Measurements from ENCODE around the gene TTC27. TPM values are rescaled to one million over a fixed set of nuclear protein-coding genes. Genes with fewer than 3 reads are reported as not detected.
"Not testable (repeated sequence)": the region's sequence is repeated elsewhere in the genome, so short reads cannot be mapped to it uniquely, and the experiment has no call there.

Gene TTC27
- total and polyA plus RNA-seq, 5 experiments from 2014 or later, result 19.5 to 29.1 (median 24.8) TPM

DNA sequence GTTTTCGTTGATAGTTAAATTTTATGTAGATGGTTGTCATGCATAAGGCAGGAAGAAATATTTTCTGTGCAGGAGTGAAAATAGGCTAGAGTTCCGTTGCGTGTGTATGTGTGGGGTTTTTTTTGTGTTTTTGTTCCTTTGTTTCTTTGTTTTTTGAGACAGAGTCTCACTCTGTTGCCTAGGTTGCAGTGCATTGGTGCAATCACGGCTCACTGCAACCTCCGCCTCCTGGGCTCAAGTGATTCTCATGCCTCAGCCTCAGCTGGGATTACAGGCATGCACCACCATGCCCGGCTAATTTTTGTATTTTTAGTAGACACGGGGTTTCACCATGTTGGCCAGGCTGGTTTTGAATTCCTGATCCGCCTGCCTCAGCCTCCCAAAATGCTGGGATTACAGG lies 103.1 kb downstream of the TTC27 start:
- H3K9me3 Mint-ChIP-seq, H3K27ac Mint-ChIP-seq, DNase-seq, H3K4me1 Mint-ChIP-seq, H3K27me3 Mint-ChIP-seq, ATAC-seq, H3K4me3 Mint-ChIP-seq, POLR2A ChIA-PET: not testable (repeated sequence)
- peaks cover 10 to 49% (median 19%) of the 10 kb centered on the region in 3 donors for H3K36me3 Mint-ChIP-seq

DNA sequence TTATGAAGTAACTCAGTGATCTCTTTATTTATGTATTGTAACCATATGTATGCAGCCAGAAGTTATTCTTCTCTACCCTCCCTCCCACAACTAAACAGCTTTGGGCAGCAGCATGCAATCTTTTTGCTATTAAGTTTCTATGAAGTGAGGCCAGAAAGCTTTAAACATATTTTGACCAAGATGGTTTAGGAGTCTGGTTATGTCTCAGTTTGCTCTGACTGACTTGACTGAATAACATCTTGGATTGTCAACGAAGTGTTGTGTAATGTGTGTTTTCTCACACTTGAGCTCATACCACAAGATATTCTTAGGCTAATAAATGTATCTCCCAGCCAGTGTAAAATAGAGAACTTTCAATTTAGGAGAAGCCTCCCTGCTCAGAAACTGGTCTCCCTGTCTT lies 104.3 kb downstream of the TTC27 start:
- H3K9me3 Mint-ChIP-seq, result no peaks in the 10 kb centered on the region
- H3K27me3 Mint-ChIP-seq, result no peaks in the 10 kb centered on the region
- DNase-seq, result no peak
- no peak for ATAC-seq
- H3K4me1 Mint-ChIP-seq, result peaks cover 0 to 2% (median 0%) of the 10 kb centered on the region in 4 donors
- H3K36me3 Mint-ChIP-seq, result peaks cover 6 to 50% (median 15%) of the 10 kb centered on the region in 3 donors
- no peak overlapping the region for H3K4me3 Mint-ChIP-seq
- POLR2A ChIA-PET, result no interaction called here
- H3K27ac Mint-ChIP-seq, result no peak overlapping the region

DNA sequence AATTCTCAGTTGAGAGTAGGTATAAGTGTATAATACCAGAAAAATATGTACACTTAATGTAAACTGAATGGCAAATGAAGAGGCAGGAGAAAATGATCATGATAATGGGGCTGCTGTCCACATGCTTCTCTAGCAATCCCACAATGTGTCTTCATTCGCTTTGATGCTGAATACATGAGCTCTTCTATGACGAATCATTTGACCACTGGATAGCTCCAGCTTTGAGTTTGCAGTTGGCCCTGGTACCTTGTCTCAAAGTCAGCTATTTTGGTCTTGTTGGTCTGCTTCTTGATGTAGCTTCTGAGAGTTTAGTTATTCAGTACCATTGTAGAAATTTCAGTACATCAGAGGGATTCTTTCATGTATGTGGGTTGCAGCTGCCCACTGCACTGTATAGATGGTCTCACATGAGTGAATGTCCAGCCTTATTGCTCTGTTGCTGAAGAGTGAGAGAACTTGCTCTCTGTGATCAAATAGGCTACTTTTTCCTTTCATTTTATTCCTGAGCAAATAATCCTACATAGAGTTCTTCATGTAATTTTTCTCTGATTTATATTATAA lies 105.1 kb downstream of the TTC27 start:
- POLR2A ChIA-PET, result no interaction called here
- DNase-seq (no peak), ATAC-seq (no peak)
- Mint-ChIP-seq H3K36me3 (peaks cover 6 to 55% (median 20%) of the 10 kb centered on the region in 3 donors), H3K4me3 (no peak overlapping the region), H3K9me3 (no peaks in the 10 kb centered on the region), H3K4me1 (peaks cover 0 to 2% (median 0%) of the 10 kb centered on the region in 4 donors), H3K27me3 (no peaks in the 10 kb centered on the region), H3K27ac (no peak overlapping the region)

DNA sequence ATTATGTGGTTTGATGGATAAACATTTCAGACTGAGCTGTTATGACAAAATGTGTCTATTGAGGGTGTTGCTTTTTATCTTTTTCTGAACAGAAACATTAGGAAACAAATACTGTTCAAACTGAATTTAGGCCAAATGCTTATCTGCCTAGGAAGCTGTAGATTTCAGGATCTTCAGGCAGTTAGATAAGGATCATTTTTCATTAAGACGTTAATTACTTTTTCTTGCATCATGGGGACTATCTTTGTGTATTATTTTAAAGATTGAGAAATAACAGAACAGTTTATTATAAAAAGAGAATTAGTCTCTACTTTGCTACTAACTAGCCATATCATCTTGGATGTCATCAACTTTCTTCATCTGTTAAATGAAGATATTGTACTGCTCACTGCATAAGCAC lies 107.5 kb downstream of the TTC27 start:
- no peak for ATAC-seq
- no peaks in the 10 kb centered on the region for H3K4me1 Mint-ChIP-seq
- no peak for DNase-seq
- H3K9me3 Mint-ChIP-seq, result no peaks in the 10 kb centered on the region
- no peaks in the 10 kb centered on the region for H3K27me3 Mint-ChIP-seq
- POLR2A ChIA-PET, result interaction anchor here (0.6 kb wide), 1 partner anchor 708 kb away, joined by 3 read pairs; no protein-coding TSS in a partner anchor
- H3K36me3 Mint-ChIP-seq, result peaks cover 6 to 62% (median 27%) of the 10 kb centered on the region in 3 donors
- H3K4me3 Mint-ChIP-seq, result no peak overlapping the region
- H3K27ac Mint-ChIP-seq, result no peak overlapping the region

DNA sequence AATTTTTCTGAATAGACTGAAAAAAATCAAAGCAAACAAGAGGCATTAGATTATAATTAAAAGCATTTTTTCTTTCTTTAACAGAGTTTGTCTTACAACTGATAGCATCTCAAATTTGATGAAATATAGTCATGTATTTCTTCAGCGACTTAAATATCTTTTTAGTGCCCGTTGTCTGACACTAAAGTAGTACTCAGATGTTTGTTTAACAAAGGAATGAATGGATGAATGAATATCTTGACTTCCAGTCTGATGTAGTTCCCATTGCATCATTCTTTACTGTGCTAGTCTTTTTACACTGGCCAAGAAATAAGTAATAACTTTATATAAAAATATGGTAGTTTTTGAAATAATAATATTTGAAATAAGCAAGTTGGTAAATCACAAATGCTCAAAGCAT lies 111.1 kb downstream of the TTC27 start:
- ATAC-seq (no peak), DNase-seq (no peak)
- Mint-ChIP-seq H3K27ac (peak overlapping the region in 1 of 10 donors; percentile 77), H3K4me1 (peaks cover 0 to 4% (median 0%) of the 10 kb centered on the region in 4 donors), H3K27me3 (no peaks in the 10 kb centered on the region), H3K9me3 (no peaks in the 10 kb centered on the region), H3K36me3 (peaks cover 22 to 87% (median 53%) of the 10 kb centered on the region in 3 donors), H3K4me3 (no peak overlapping the region)
- POLR2A ChIA-PET, result no interaction called here

DNA sequence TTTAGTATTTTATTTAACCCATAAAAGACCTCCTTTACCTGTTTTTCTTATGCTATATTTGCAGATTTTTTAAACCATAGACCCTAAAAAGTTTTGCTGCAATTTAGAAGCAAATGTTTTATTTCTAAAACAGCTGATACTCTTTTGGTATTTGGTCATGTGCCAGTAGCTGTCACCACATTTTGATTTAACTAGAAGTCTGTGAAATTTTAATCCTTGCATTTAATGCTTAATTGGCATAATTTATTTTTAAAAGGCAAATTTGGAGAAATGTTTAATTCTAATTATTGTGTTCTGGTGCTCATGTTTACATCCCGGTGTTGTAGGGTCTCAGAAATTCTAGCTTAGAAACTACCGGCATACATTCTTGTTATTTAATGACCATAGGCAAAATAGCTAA lies 111.8 kb downstream of the TTC27 start:
- Mint-ChIP-seq H3K4me3 (no peak overlapping the region), H3K27ac (no peak overlapping the region), H3K9me3 (no peaks in the 10 kb centered on the region), H3K36me3 (peaks cover 29 to 91% (median 57%) of the 10 kb centered on the region in 3 donors), H3K4me1 (peaks cover 0 to 4% (median 0%) of the 10 kb centered on the region in 4 donors), H3K27me3 (no peaks in the 10 kb centered on the region)
- no peak for DNase-seq
- POLR2A ChIA-PET, result no interaction called here
- no peak for ATAC-seq

DNA sequence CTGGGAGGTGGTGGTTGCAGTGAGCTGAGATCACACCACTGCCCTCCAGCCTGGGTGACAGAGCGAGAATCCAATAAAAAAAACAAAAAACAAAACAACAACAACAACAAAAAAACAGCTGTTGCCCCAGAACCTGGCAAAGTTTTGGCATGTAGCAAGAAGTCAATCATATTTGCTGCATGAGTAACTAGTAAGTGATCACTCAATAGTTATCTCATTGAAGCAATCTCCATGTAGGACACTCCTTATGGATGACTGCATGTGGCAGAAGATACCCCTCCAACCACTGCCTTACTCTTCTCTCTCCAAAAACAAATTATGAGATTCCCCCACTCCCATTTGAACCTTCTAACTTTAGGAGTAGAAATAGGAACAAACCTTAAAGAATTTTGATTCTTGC lies 113.7 kb downstream of the TTC27 start:
- Mint-ChIP-seq H3K4me1 (peaks cover 0 to 5% (median 0%) of the 10 kb centered on the region in 4 donors), H3K27me3 (no peaks in the 10 kb centered on the region), H3K4me3 (no peak overlapping the region), H3K36me3 (peaks cover 36 to 81% (median 61%) of the 10 kb centered on the region in 3 donors), H3K27ac (no peak overlapping the region), H3K9me3 (peaks cover 0 to 2% (median under 1%) of the 10 kb centered on the region in 9 donors)
- ATAC-seq (no peak), DNase-seq (no peak)
- POLR2A ChIA-PET, result no interaction called here

DNA sequence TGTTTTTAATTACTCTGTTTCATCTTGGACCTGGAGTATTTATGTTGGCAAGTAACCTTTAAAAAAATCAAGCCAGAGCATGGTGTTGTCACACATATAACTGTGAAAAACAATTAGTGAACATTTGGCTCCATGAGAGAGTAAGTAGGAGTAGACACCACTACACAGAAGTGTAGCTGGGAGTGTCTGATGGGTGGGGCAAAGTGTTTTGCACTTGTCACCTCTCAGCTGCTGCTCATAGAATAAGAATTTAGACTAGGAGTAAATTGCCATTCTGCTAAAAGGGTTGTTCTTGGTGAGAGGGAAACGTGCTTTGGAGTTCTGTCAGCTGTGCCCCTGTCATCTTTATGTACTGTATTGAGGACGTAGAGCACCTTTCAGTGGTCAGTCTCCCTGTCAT lies 114.5 kb downstream of the TTC27 start:
- Mint-ChIP-seq H3K9me3 (peaks cover 0 to 7% (median 2%) of the 10 kb centered on the region in 9 donors), H3K4me1 (peaks cover 0 to 6% (median 0%) of the 10 kb centered on the region in 4 donors), H3K36me3 (peaks cover 35 to 80% (median 62%) of the 10 kb centered on the region in 3 donors), H3K27ac (no peak overlapping the region), H3K4me3 (no peak overlapping the region), H3K27me3 (no peaks in the 10 kb centered on the region)
- no peak for DNase-seq
- no peak for ATAC-seq
- POLR2A ChIA-PET, result no interaction called here

DNA sequence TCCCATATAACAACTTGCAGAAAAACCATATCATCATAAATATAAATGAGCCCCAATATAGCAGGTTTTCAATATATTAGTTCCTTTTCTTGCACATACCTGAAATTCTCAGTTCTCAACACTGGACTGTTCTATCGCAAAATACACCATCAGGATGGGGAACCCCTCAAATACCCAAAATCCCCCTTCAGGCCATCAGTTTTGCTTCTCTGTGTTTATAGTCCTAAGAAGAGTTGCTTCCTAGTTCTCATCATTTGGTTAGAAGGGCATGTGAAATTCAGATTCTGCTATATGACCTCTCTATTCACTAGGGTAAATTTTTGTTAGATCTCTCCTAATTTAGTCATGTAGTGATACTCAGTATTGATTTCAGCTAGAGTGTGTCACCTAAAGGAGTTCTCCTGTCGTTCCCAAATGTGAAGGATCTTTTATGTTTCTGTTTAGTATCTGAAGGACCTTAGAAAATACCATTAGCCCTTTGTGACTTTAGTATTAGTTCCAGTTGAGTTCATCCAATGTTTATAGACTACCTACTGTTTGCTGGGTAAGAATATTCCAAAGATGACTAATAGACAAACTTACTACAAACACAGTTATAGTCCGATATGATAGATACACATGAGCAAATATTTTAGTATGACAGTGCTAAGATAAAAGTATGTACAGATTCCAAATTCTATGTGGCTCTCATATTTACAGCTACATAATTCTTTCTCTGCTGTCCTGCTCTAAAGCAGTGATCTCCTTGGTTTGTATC lies 115.8 kb downstream of the TTC27 start:
- H3K36me3 Mint-ChIP-seq, result peaks cover 43 to 80% (median 65%) of the 10 kb centered on the region in 3 donors
- no peaks in the 10 kb centered on the region for H3K27me3 Mint-ChIP-seq
- POLR2A ChIA-PET, result no interaction called here
- no peak for DNase-seq
- no peak for ATAC-seq
- H3K27ac Mint-ChIP-seq, result no peak overlapping the region
- H3K4me1 Mint-ChIP-seq, result peaks cover 0 to 6% (median 0%) of the 10 kb centered on the region in 4 donors
- H3K4me3 Mint-ChIP-seq, result no peak overlapping the region
- peaks cover 0 to 7% (median 4%) of the 10 kb centered on the region in 9 donors for H3K9me3 Mint-ChIP-seq

DNA sequence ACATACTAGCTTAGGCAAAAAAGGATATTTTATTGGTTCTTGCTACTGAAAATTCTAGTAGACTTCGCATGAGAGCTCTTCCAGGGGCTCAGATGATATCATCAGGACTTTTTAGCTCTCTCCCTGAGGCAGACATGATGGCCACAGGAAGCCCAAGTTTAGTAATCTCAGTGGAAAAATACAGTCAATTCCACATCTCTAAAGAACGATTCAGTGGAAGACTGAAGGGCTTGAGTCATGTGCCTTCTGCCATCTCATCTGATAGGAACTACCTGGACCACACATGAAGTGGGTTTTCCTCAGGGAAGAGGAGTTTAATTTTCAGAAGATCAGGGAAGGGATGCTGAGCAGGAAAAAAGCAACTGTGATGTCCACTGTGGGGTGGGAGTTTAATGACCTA lies 117.3 kb downstream of the TTC27 start:
- DNase-seq, result no peak
- H3K9me3 Mint-ChIP-seq, result peaks cover 0 to 7% (median 4%) of the 10 kb centered on the region in 9 donors
- no peak for ATAC-seq
- H3K4me1 Mint-ChIP-seq, result peaks cover 0 to 6% (median 0%) of the 10 kb centered on the region in 4 donors
- H3K36me3 Mint-ChIP-seq, result peaks cover 49 to 81% (median 64%) of the 10 kb centered on the region in 3 donors
- H3K27ac Mint-ChIP-seq, result no peak overlapping the region
- H3K27me3 Mint-ChIP-seq, result no peaks in the 10 kb centered on the region
- POLR2A ChIA-PET, result no interaction called here
- no peak overlapping the region for H3K4me3 Mint-ChIP-seq

DNA sequence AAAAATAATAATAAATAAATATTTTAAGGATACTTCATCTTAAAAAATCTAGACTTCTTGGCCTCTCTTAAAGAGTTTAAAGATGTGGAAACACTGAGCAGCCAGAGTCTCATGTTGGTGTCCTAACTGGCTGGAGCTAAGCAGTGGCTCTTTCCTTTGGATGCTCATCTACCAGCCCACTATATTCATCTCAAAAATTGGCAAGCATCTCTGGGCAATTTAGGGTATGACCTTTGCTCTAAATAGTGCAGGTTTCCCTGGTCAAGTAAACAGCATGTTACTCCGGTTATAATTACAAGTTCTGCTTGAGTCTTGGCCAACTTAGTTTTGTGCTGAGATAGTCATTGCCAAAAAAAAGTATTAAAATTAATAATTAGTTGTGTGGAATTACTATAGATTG lies 117.8 kb downstream of the TTC27 start:
- peaks cover 53 to 81% (median 64%) of the 10 kb centered on the region in 3 donors for H3K36me3 Mint-ChIP-seq
- POLR2A ChIA-PET, result no interaction called here

DNA sequence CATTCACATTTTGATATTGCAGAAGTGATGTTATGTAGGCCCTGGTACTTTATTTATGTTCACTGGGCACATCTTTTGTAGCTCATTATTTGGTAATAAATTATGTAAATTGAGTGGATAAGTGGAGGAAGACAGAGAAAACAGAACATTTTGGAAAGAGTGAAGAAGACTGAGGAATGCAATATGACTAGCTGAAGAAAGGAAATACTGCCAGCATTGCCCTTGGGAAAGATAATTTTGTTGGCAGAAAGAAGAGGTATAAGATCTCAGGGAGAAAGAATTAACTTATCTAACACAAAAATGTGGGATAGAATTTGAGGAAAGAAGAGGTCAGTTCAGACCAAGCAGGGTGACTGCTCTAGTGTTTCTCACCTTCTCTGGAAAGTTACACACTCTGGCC lies 118.8 kb downstream of the TTC27 start:
- POLR2A ChIA-PET, result no interaction called here
- no peak overlapping the region for H3K27ac Mint-ChIP-seq
- DNase-seq (no peak), ATAC-seq (no peak)
- peaks cover 0 to 7% (median 4%) of the 10 kb centered on the region in 9 donors for H3K9me3 Mint-ChIP-seq
- peaks cover 0 to 4% (median 0%) of the 10 kb centered on the region in 4 donors for H3K4me1 Mint-ChIP-seq
- H3K4me3 Mint-ChIP-seq, result no peak overlapping the region
- H3K27me3 Mint-ChIP-seq, result no peaks in the 10 kb centered on the region
- H3K36me3 Mint-ChIP-seq, result peaks cover 49 to 80% (median 61%) of the 10 kb centered on the region in 3 donors

More for the DNA sequence above, 117.8 kb downstream of the TTC27 start:
- Mint-ChIP-seq H3K9me3 (peaks cover 0 to 7% (median 4%) of the 10 kb centered on the region in 9 donors), H3K4me3 (no peak overlapping the region), H3K4me1 (peaks cover 0 to 6% (median 0%) of the 10 kb centered on the region in 4 donors), H3K27me3 (no peaks in the 10 kb centered on the region), H3K27ac (no peak overlapping the region)
- ATAC-seq (no peak), DNase-seq (no peak)

DNA sequence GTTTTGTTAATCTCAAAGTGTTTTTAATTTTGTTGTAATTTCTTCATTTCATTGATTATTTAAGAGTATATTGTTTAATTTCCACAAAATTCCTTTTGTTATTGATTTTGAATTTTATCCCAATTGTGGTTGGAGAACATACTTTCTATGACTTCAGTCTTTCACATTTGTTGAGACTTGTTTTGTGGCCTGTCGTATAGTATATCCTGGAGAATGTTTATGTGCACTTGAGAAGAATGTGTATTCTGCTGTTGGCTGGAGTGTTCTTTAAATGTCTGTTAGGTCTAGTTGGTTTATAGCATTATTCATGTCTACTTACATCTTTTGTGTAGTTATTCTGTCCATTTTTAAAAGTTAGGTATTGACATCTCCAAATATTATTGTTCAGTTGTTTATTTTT lies 120.3 kb downstream of the TTC27 start:
- no peaks in the 10 kb centered on the region for H3K27me3 Mint-ChIP-seq
- no peak overlapping the region for H3K4me3 Mint-ChIP-seq
- no peak for DNase-seq
- no peak for ATAC-seq
- POLR2A ChIA-PET, result no interaction called here
- peaks cover 52 to 75% (median 54%) of the 10 kb centered on the region in 3 donors for H3K36me3 Mint-ChIP-seq
- H3K9me3 Mint-ChIP-seq, result peaks cover 0 to 7% (median 4%) of the 10 kb centered on the region in 9 donors
- H3K27ac Mint-ChIP-seq, result no peak overlapping the region
- H3K4me1 Mint-ChIP-seq, result peaks cover 0 to 4% (median 0%) of the 10 kb centered on the region in 4 donors
